Stimulated activated CD4-positive, alpha-beta T cell treated with anti-CD3 and anti-CD28 coated beads, TNF-alpha, amount 100 ng/mL, for 48 hours (primary cell): ENCODE results near the gene MTCH2.
A peak's percentile ranks its signal among the peaks of the same experiment; 100 is the strongest.

ENCODE experiments used
- DNase-seq, 3 donors: peaks; one replicate each; pipeline ENCODE4 v3.0.0-alpha.2; 2020; ENCODE audit warnings: low read depth in 3 of 3

The MTCH2 gene

GRCh38 chr11:47589977-47590861 lies 52.1 kb downstream of the MTCH2 start:
- no peak for DNase-seq

DNA sequence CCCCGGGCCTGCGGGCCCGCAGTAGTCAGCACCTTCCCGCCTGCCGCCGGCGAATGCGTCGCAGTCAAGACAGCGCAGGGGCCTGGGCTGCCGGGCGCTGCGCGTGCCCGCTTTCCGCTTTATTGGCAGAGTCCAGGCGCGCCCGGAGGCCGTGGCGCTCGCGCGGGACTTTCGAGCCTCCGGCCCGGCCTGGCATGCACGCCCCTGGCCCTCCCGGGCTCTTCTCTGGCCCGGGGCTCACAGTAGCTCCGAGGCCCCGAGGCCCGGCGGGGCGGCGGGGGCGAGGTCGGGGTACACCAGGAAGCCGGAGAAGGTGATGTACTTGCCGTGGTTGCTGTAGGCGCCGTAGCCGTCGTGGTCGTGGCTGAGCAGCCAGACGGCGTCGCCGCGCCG lies 52.8 kb downstream of the MTCH2 start:
- no peak for DNase-seq

DNA sequence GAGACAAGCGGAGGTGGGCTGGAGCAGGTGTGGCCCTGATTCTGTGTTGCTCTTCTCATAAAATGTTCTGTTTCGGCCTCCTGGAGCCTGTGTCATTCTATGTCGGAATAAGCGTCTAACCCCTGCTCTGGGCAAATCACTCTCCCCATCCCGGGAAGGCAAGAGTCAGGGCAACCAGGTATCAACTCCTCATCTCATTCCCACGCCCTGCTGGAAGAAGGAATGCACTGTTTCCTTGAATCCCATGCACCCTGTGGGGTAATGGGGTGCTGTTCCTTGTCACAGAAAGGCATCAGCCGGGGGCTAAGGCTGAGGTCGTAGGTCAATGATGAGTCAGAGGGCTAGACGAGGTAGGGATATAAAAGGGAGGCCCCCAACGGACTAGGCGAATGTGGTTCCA lies 53.2 kb downstream of the MTCH2 start:
- DNase-seq = no peak

- DNase-seq = no peak
Observed at GRCh38 chr11:47587723-47588326, 54.5 kb downstream of the MTCH2 start.

GRCh38 chr11:47587039-47587716 lies 55.2 kb downstream of the MTCH2 start:
- DNase-seq = no peak

GRCh38 chr11:47586098-47586855 lies 56.1 kb downstream of the MTCH2 start, which contains the start of gene FAM180B:
TSS of gene FAM180B (plus strand) at chr11:47586678. CDS start at chr11:47586769, 91 bp downstream.
- no peak for DNase-seq

DNA sequence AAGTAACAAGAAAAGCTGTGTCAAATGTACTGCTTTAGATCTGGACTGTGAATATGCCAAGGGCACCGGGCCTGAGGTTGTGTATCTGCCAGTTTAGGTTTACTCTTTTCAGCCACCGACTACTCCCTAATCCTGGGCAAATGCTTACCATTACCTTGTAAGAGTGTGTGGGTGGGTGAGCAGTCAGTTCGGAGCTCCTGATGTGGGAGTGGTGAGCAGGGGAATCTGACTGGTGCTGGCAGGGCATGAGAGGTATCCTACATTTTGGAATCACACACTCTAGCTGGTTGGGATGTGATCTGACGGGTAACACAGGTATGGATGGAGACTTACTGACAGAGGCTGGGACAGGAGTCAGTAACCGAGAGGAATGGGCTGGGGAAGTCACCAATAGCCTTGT lies 58.5 kb downstream of the MTCH2 start:
- DNase-seq = no peak

GRCh38 chr11:47578524-47579494 lies 63.5 kb downstream of the MTCH2 start, which contains the start of the genes KBTBD4 and NDUFS3:
TSS of gene KBTBD4 (minus strand) at chr11:47578970. CDS start at chr11:47578951, 19 bp downstream.
TSS of gene NDUFS3 (plus strand) at chr11:47579074. CDS start at chr11:47579092, 18 bp downstream.
- peak; percentile 81 to 84 (median 83) for DNase-seq

GRCh38 chr11:47577460-47578041 lies 64.8 kb downstream of the MTCH2 start:
- no peak for DNase-seq

GRCh38 chr11:47573321-47573720 lies 69.0 kb downstream of the MTCH2 start:
- DNase-seq = no peak

GRCh38 chr11:47572715-47573255 lies 69.6 kb downstream of the MTCH2 start:
- DNase-seq = no peak

GRCh38 chr11:47571895-47572294 lies 70.5 kb downstream of the MTCH2 start:
- no peak for DNase-seq

GRCh38 chr11:47571357-47571729 lies 71.0 kb downstream of the MTCH2 start:
- DNase-seq = no peak

GRCh38 chr11:47570651-47571356 lies 71.6 kb downstream of the MTCH2 start:
- no peak for DNase-seq

DNA sequence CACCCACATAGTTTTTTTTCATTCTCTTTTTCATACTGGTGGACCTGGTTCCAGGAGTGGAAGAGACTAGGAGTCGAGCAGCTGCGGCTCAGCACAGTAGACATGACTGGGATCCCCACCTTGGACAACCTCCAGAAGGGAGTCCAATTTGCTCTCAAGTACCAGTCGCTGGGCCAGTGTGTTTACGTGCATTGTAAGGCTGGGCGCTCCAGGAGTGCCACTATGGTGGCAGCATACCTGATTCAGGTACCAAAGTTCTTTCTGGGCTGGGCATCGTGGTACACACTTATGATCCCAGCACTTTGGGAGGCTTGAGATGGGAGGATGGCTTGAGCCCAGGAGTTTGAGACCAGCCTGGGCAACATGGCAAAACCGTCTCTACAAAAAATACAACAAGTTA lies 72.7 kb downstream of the MTCH2 start:
- DNase-seq = no peak
